IMR-90 (cell line): ENCODE measurements around the gene CHPF2. TPM values are rescaled to one million over a fixed set of nuclear protein-coding genes. Genes with fewer than 3 reads are reported as not detected.

Experiments used
- ATAC-seq: fragments of 200-7000 bp; cut with Tn5 transposase; 2 replicates; pipeline ENCODE4 v1.9.1; 2020; ENCODE audit warnings: low read depth, mild to moderate bottlenecking, moderate library complexity
- BruUV-seq: library from RNA; stranded (reverse); fragments of 400-500 nt; replicated peaks from 2 replicates; lab custom pipeline; 2021; lab: Mats Ljungman, UMichigan
- CTCF ChIA-PET: fragments of 300-600 bp; formaldehyde crosslinking; extraction: SDS; loops from one replicate; lab custom pipeline; 2021; ENCODE audit warnings: antibody characterized with exemption; lab: Yijun Ruan, JAX
- POLR2A ChIA-PET: fragments of 300-600 bp; sonication (Branson Sonifier 250); formaldehyde crosslinking; loops from one replicate; lab custom pipeline; 2022; ENCODE audit warnings: antibody characterized with exemption; ENCODE audit not compliant: unreplicated experiment; lab: Charles Lee
- DNase-seq: peaks from one replicate; pipeline ENCODE4 v3.0.0; 2013
- H2AFZ ChIP-seq: replicated peaks from 2 replicates; pipeline ENCODE3; 2013; ENCODE audit warnings: low read length, mild to moderate bottlenecking; ENCODE audit not compliant: poor library complexity
- H2AK5ac ChIP-seq: 2 replicates; pipeline ENCODE4 v1.6.1; 2013; ENCODE audit warnings: low read depth, low read length, inconsistent platforms
- H2AK9ac ChIP-seq: replicated peaks from 2 replicates; pipeline ENCODE3; 2013; ENCODE audit warnings: mild to moderate bottlenecking, low read depth, low read length, moderate library complexity; ENCODE audit not compliant: poor library complexity
- H2BK120ac ChIP-seq: 2 replicates; pipeline ENCODE4 v1.6.1; 2013; ENCODE audit warnings: low read depth, low read length, inconsistent platforms
- H2BK15ac ChIP-seq: 3 replicates; pipeline ENCODE4 v1.6.1; 2013; ENCODE audit warnings: low read depth, low read length, inconsistent platforms
- H2BK20ac ChIP-seq: 2 replicates; pipeline ENCODE4 v1.6.1; 2013; ENCODE audit warnings: low read depth, mild to moderate bottlenecking, inconsistent platforms, low read length, moderate library complexity
- H2BK5ac ChIP-seq: 2 replicates; pipeline ENCODE4 v1.6.1; 2013; ENCODE audit warnings: mild to moderate bottlenecking, low read depth, low read length, inconsistent platforms; ENCODE audit not compliant: poor library complexity, severe bottlenecking
- H3K14ac ChIP-seq: replicated peaks from 2 replicates; pipeline ENCODE4 v1.6.1; 2013; ENCODE audit warnings: low read depth, low read length, inconsistent platforms
- H3K18ac ChIP-seq: 2 replicates; pipeline ENCODE4 v1.6.1; 2013; ENCODE audit warnings: low read depth, low read length, control low read depth
- H3K23ac ChIP-seq: 2 replicates; pipeline ENCODE4 v1.6.1; 2013; ENCODE audit warnings: low read depth, low read length, inconsistent platforms
- H3K27ac ChIP-seq: 2 replicates; pipeline ENCODE4 v1.5.1; 2013; ENCODE audit warnings: mild to moderate bottlenecking, control low read depth, low read length; ENCODE audit not compliant: insufficient read depth
- H3K27me3 ChIP-seq: 2 replicates; pipeline ENCODE4 v1.6.1; 2013; ENCODE audit warnings: low read length; ENCODE audit not compliant: control insufficient read depth, insufficient read depth
- H3K36me3 ChIP-seq: 2 replicates; pipeline ENCODE4 v1.6.1; 2013; ENCODE audit warnings: low read length, mixed read lengths; ENCODE audit not compliant: control insufficient read depth, insufficient read depth
- H3K4ac ChIP-seq: 2 replicates; pipeline ENCODE4 v1.6.1; 2013; ENCODE audit warnings: low read depth, low read length, inconsistent platforms
- H3K4me1 ChIP-seq: 2 replicates; pipeline ENCODE4 v1.6.1; 2013; ENCODE audit warnings: low read length, mixed read lengths; ENCODE audit not compliant: control insufficient read depth, insufficient read depth
- H3K4me2 ChIP-seq: 2 replicates; pipeline ENCODE4 v1.6.1; 2013; ENCODE audit warnings: low read depth, mild to moderate bottlenecking, control low read depth, low read length, moderate library complexity
- H3K4me3 ChIP-seq: 2 replicates; pipeline ENCODE4 v1.5.1; 2013; ENCODE audit warnings: low read depth, mild to moderate bottlenecking, control low read depth, low read length, moderate library complexity; ENCODE audit not compliant: insufficient read depth
- H3K56ac ChIP-seq: 2 replicates; pipeline ENCODE4 v1.6.1; 2013; ENCODE audit warnings: low read length, inconsistent platforms; ENCODE audit not compliant: insufficient read depth; ENCODE audit errors: extremely low read depth
- H3K79me1 ChIP-seq, 2 experiments: 2 replicates each; pipeline ENCODE4 v1.6.1; 2013; ENCODE audit warnings: low read length in 2 of 2, inconsistent platforms in 1 of 2, low read depth in 1 of 2
- H3K9ac ChIP-seq: 2 replicates; pipeline ENCODE4 v1.6.1; 2013; ENCODE audit warnings: low read depth, low read length, control low read depth
- H3K9me1 ChIP-seq: 2 replicates; pipeline ENCODE4 v1.6.1; 2013; ENCODE audit warnings: low read length, inconsistent platforms; ENCODE audit not compliant: insufficient read depth
- H3K9me3 ChIP-seq: 2 replicates; pipeline ENCODE4 v1.6.1; 2013; ENCODE audit warnings: low read length; ENCODE audit not compliant: control insufficient read depth, insufficient read depth
- H4K20me1 ChIP-seq: 2 replicates; pipeline ENCODE4 v1.6.1; 2013; ENCODE audit warnings: low read length, inconsistent platforms; ENCODE audit not compliant: insufficient read depth
- H4K5ac ChIP-seq: 2 replicates; pipeline ENCODE4 v1.6.1; 2013; ENCODE audit warnings: mild to moderate bottlenecking, low read depth, low read length, control low read depth
- H4K8ac ChIP-seq, 2 experiments: 2 replicates each; pipeline ENCODE4 v1.6.1; 2013; ENCODE audit warnings: low read depth in 2 of 2, low read length in 2 of 2, control low read depth in 1 of 2, inconsistent platforms in 1 of 2
- H4K91ac ChIP-seq: 2 replicates; pipeline ENCODE4 v1.6.1; 2013; ENCODE audit warnings: low read depth, low read length, inconsistent platforms; ENCODE audit not compliant: insufficient read depth
- CHD1 ChIP-seq: IDR thresholded peaks from 2 replicates; pipeline ENCODE4 v1.6.1; 2012; ENCODE audit warnings: low read depth, low read length, improper control_type of control experiment
- CTCF ChIP-seq: conservative IDR thresholded peaks from 2 replicates; pipeline ENCODE4 v1.5.1; 2012; ENCODE audit warnings: mild to moderate bottlenecking, low read depth, low read length, improper control_type of control experiment
- MAZ ChIP-seq: IDR thresholded peaks from 2 replicates; pipeline ENCODE4 v1.6.1; 2012; ENCODE audit warnings: low read depth, mild to moderate bottlenecking, low read length, improper control_type of control experiment, moderate library complexity, borderline replicate concordance
- MXI1 ChIP-seq: IDR thresholded peaks from 2 replicates; pipeline ENCODE4 v1.6.1; 2012; ENCODE audit warnings: low read depth, mild to moderate bottlenecking, low read length, moderate library complexity, borderline replicate concordance
- RAD21 ChIP-seq: IDR thresholded peaks from 2 replicates; pipeline ENCODE4 v1.6.1; 2012; ENCODE audit warnings: low read length, improper control_type of control experiment
- WGBS, 2 experiments: methylation state at CpG; one replicate each; pipeline versions ENCODE4 v1.1.5 to v1.1.7; 2013; ENCODE audit warnings: missing lambda C conversion rate in 2 of 2; ENCODE audit not compliant: insufficient read length in 1 of 2; ENCODE audit errors: extremely low coverage in 2 of 2; 5-methylcytosine and 5-hydroxymethylcytosine counted together
- dilution Hi-C: fragments of 300-500 bp; cut with HindIII; formaldehyde crosslinking; loops from one replicate; pipeline ENCODE4 v1.14.3; 2018; ENCODE audit warnings: low sequenced_read_pairs; ENCODE audit not compliant: unreplicated experiment
- in situ Hi-C: fragments of 300-500 bp; cut with MboI; formaldehyde crosslinking; loops from 3 replicates; pipeline ENCODE4 v1.14.3; 2019; ENCODE audit warnings: low sequenced_read_pairs, inconsistent platforms, mixed read lengths
- intact Hi-C: fragments of 100-400 bp; cut with micrococcal nuclease; formaldehyde crosslinking; loops from 2 replicates; pipeline ENCODE4 v1.10.0; 2022
- polyA plus RNA-seq, 3 experiments: library from polyadenylated mRNA; depleted of rRNA; stranded (reverse); fragments of >200 nt; gene quantifications; 2 replicates each; pipeline ENCODE4 v1.2.3, GENCODE V29; 2012; ENCODE audit warnings: low replicate concordance in 1 of 3
- total RNA-seq: library from RNA; depleted of rRNA; stranded (reverse); fragments of >200 nt; gene quantifications from 2 replicates; pipeline ENCODE4 v1.2.3, GENCODE V29; 2012
- TF ChIP-seq, protein P1 (sequence below): fragments of 150-350 bp; IDR thresholded peaks from 2 replicates; pipeline ENCODE4 v1.6.1; 2016; ENCODE audit warnings: low read depth, mild to moderate bottlenecking, low read length, moderate library complexity, borderline replicate concordance

Gene CHPF2
- total and polyA plus RNA-seq, 2 of the 4 experiments (the other 2 are of a cell fraction): 26.2 to 77.0 TPM

GRCh38 chr7:151245360-151246101, 13.2 kb downstream of the CHPF2 start:
- in situ Hi-C loops (no loop called here), dilution Hi-C loops (no loop called here), intact Hi-C loops (no loop called here)
- peaks cover 25% of the 10 kb centered on the region for H4K20me1 ChIP-seq
- H2BK20ac ChIP-seq: no peak overlapping the region
- H3K4me2 ChIP-seq: peak overlapping the region; percentile 25; the same call in 1 of the 2 replicates
- BruUV-seq: no TSS peak
- no peak for DNase-seq
- H3K27me3 ChIP-seq: no peaks in the 10 kb centered on the region
- no peak overlapping the region for H3K4me3 ChIP-seq
- peak overlapping the region; percentile 68 for H2AFZ ChIP-seq
- no peak overlapping the region for H2BK120ac ChIP-seq
- peaks cover 32% of the 10 kb centered on the region for H3K4me1 ChIP-seq
- H3K4ac ChIP-seq: no peak overlapping the region
- 8% methylated on average over 21 of the region's 60 CpGs; no CpG with 5 or more reads in 1 of the 2 experiments for WGBS, 2 experiments
- peak; percentile 15 for ATAC-seq
- peaks cover 10 to 79% of the 10 kb centered on the region in 2 experiments for H3K79me1 ChIP-seq
- H3K9me1 ChIP-seq: peaks cover 11% of the 10 kb centered on the region
- H2AK9ac ChIP-seq: peak overlapping the region; percentile 83
- H3K23ac ChIP-seq: no peak overlapping the region
- no peak overlapping the region for H3K18ac ChIP-seq
- no peak overlapping the region for H3K56ac ChIP-seq
- no peak overlapping the region for H3K9ac ChIP-seq
- peak overlapping the region in 1 of 2 experiments; percentile 58; a peak in 1 of 4 replicates for H4K8ac ChIP-seq
- TF ChIP-seq MXI1 (no peak), RAD21 (peak; percentile 26; the same call in 1 of the 2 replicates), CHD1 (no peak), CTCF (peak; percentile 61), MAZ (peak; percentile 69; the same call in 1 of the 2 replicates)
- TF ChIP-seq, protein P1, sequence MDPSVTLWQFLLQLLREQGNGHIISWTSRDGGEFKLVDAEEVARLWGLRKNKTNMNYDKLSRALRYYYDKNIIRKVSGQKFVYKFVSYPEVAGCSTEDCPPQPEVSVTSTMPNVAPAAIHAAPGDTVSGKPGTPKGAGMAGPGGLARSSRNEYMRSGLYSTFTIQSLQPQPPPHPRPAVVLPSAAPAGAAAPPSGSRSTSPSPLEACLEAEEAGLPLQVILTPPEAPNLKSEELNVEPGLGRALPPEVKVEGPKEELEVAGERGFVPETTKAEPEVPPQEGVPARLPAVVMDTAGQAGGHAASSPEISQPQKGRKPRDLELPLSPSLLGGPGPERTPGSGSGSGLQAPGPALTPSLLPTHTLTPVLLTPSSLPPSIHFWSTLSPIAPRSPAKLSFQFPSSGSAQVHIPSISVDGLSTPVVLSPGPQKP: no peak
- ChIA-PET CTCF (no interaction called here), POLR2A (no interaction called here)
- H2AK5ac ChIP-seq: no peak overlapping the region
- H3K36me3 ChIP-seq: peaks cover 23% of the 10 kb centered on the region
- no peak overlapping the region for H3K27ac ChIP-seq
- H2BK5ac ChIP-seq: no peak overlapping the region
- no peak overlapping the region for H4K91ac ChIP-seq
- no peak overlapping the region for H2BK15ac ChIP-seq
- H3K9me3 ChIP-seq: no peaks in the 10 kb centered on the region
- no peak overlapping the region for H3K14ac ChIP-seq
- no peak overlapping the region for H4K5ac ChIP-seq
